Cardiac fibroblast (primary cell): ENCODE data around the gene MARF1.

Source experiments
- DNase-seq, 2 donors: peaks; one replicate each; pipeline versions ENCODE4 v3.0.0 to v3.0.0-alpha.2; 2010; ENCODE audit warnings: low read depth in 2 of 2
- H3K4me3 ChIP-seq, 2 donors: replicated peaks in 1 of 2; 1 replicate in 1 of 2; 2 replicates in 1 of 2; pipeline ENCODE4 v1.5.1; 2011; ENCODE audit warnings: low read depth in 2 of 2, low read length in 2 of 2, mild to moderate bottlenecking in 2 of 2, moderate library complexity in 1 of 2
- CTCF ChIP-seq: IDR thresholded peaks from one replicate; pipeline ENCODE4 v1.5.1; 2011; ENCODE audit warnings: low read depth, mild to moderate bottlenecking, low read length, inconsistent platforms

MARF1 gene

GRCh38 chr16:15620611-15621195 is 22.3 kb downstream of the MARF1 start:
- DNase-seq = peak in 1 of 2 donors; percentile 21
- no peak overlapping the region for H3K4me3 ChIP-seq
- no peak for TF ChIP-seq CTCF

DNA sequence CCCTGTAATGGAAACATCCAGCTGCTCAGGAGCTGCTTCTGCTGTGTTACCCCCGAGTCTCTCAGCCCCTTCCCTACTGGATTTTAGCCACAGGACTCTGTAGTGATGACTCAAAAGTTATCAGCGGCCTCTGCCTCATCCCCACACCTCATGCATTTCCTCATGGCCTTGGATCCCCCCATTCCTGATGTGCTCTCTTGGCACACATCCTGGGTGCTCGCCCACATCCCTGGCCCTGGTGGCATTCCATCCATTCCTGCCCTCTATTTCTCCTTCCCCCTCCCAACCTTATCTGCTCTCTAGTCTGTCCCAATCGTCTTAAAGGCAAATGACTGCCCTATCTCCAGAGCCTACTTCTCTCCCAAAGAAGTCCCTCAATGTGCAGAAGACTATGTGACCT is 24.6 kb downstream of the MARF1 start:
- DNase-seq = peak; percentile 40 to 82
- no peak overlapping the region for H3K4me3 ChIP-seq
- TF ChIP-seq CTCF = no peak

- H3K4me3 ChIP-seq = no peak overlapping the region
- DNase-seq = no peak
- no peak for TF ChIP-seq CTCF
Observed at GRCh38 chr16:15617901-15618300, 25.1 kb downstream of the MARF1 start.

GRCh38 chr16:15616475-15617165 is 26.3 kb downstream of the MARF1 start:
- TF ChIP-seq CTCF = no peak

DNA sequence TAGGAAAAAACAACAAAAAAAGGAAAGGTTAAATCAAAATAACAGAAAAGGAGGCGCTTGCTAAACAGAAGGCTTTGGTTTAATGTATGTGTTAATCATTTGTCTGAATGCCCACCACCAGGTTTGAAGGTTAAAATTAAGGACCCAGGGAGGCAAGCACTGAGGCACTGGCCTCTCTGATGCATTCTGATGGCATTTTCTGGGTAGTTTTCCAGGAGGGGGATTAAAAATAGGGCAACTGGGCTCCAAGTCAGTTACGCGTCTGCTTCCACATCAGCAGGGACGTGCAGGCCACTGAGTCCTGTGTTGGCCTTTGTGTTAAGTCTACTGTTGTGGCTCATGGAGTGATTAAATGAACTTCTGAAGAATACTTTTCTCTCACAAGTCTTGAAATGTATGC is 26.9 kb downstream of the MARF1 start:
- TF ChIP-seq CTCF = no peak
- DNase-seq = no peak
- no peak overlapping the region for H3K4me3 ChIP-seq

More at GRCh38 chr16:15616475-15617165, 26.3 kb downstream of the MARF1 start:
- DNase-seq = no peak
- H3K4me3 ChIP-seq = no peak overlapping the region

DNA sequence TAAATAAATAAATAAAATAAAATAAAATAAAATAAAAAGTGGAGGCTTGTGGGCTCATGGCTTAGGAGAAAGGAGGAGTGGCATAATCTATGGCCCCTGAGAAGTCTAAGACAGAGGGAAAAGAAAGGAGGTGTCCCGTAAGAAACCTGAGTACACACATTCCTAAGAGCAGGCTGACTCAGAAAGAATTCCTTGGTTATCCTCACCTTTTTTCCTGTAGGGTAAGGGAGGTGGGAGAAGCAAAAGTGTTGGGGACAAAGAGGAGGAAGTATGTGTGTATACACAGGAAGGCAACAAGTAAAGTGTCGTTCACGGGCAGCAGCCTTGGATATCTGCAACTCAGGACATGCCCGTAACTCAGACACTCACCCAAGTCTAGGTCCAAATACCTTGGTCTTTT is 29.3 kb downstream of the MARF1 start:
- no peak for DNase-seq
- H3K4me3 ChIP-seq = no peak overlapping the region
- TF ChIP-seq CTCF = no peak
